Measurements from ENCODE around the gene POU2AF2.

- TF ChIP-seq POLR2AphosphoS5 (IDR thresholded peaks at IDR 0.05; ENCODE audit: low read depth) (no peak), CTCF (IDR thresholded peaks at IDR 0.05; ENCODE audit: insufficient read depth, low read length) (no peak)
Measured at GRCh38 chr11:111310088-111310487, 64.6 kb downstream of the POU2AF2 start.

Data from HL-60 (cell line).